WERI-Rb-1 (cell line): ENCODE measurements around the gene GASK1A.

Experiments
- DNase-seq: peaks from one replicate; pipeline ENCODE4 v3.0.0-alpha.2; 2020
- H3K27ac ChIP-seq: fragments of 250-450 bp; sonication (Bioruptor Pico); 2 replicates; pipeline ENCODE4 v1.5.1; 2020; ENCODE audit warnings: mild to moderate bottlenecking, moderate library complexity
- H3K27me3 ChIP-seq: fragments of 250-450 bp; sonication (Bioruptor Pico); 2 replicates; pipeline ENCODE4 v1.5.1; 2021; ENCODE audit warnings: mild to moderate bottlenecking, low read depth, moderate library complexity; ENCODE audit not compliant: insufficient read depth, severe bottlenecking
- H3K36me3 ChIP-seq: fragments of 250-450 bp; sonication (Bioruptor Pico); 2 replicates; pipeline ENCODE4 v1.5.1; 2020; ENCODE audit warnings: mild to moderate bottlenecking, moderate library complexity
- H3K4me3 ChIP-seq: 2 replicates; pipeline ENCODE4 v1.5.1; 2011; ENCODE audit warnings: low read depth, mild to moderate bottlenecking, control low read depth, low read length
- H3K9me3 ChIP-seq: fragments of 250-450 bp; sonication (Bioruptor Pico); 2 replicates; pipeline ENCODE4 v1.5.1; 2021; ENCODE audit warnings: mild to moderate bottlenecking, moderate library complexity; ENCODE audit not compliant: severe bottlenecking
- CTCF ChIP-seq: IDR thresholded peaks from 2 replicates; pipeline ENCODE4 v1.5.1; 2011; ENCODE audit warnings: low read depth, mild to moderate bottlenecking, control low read depth, inconsistent platforms, low read length

GASK1A gene

DNA sequence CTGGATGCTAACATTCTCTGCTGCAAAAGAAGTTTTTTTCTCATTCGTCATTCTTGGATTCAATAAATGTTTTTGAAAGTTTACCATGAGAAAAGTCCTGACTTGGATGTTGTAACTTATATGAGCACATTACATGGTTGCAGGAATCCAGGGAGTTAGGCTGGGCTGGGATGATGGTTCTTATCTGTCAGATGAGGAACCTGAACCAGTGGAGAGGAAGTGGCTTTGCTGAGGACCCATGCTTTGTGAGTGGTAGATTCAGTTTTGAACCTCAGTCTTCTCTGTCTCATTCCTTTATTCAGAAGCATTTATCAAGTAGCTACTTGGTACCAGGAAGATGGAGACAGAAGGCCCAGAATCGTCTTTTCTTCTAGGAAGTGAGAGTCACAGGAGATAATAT lies 3.7 kb upstream of the GASK1A start:
- no peak for TF ChIP-seq CTCF
- no peak for DNase-seq
- H3K9me3 ChIP-seq = peaks cover 20% of the 10 kb centered on the region
- no peak overlapping the region for H3K27ac ChIP-seq
- H3K36me3 ChIP-seq = no peaks in the 10 kb centered on the region
- H3K4me3 ChIP-seq = no peak overlapping the region
- peaks cover 36% of the 10 kb centered on the region for H3K27me3 ChIP-seq

DNA sequence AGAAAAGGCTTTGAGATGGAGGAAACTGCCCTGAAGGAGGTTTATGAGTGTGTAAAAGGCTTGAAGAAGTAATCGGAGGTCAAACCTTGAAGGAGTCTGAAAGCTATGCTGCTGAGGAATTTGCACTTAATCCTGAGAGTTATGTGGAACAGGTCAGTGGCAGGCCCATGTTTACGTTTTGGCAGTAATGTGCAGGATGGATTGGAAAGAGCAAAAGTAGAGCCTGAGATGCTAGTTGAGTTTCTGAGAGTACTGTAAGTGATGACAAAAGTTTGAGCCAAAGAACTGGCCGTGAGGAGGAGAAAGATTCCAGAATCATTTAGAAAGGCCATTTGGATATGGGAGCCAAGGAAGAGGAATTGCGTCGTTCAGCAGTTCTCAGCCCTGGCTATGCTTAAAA lies 3.2 kb upstream of the GASK1A start:
- no peak overlapping the region for H3K27ac ChIP-seq
- TF ChIP-seq CTCF = no peak

GRCh38 chr3:42980209-42980608 lies 1.1 kb downstream of the GASK1A start:
- no peak for DNase-seq
- H3K27me3 ChIP-seq = peaks cover 52% of the 10 kb centered on the region
- H3K27ac ChIP-seq = no peak overlapping the region
- no peak for TF ChIP-seq CTCF
- no peaks in the 10 kb centered on the region for H3K36me3 ChIP-seq
- H3K4me3 ChIP-seq = no peak overlapping the region
- peaks cover 2% of the 10 kb centered on the region for H3K9me3 ChIP-seq

More for the DNA sequence above, 3.2 kb upstream of the GASK1A start:
- peaks cover 41% of the 10 kb centered on the region for H3K27me3 ChIP-seq
- no peaks in the 10 kb centered on the region for H3K36me3 ChIP-seq
- DNase-seq = no peak
- H3K9me3 ChIP-seq = peaks cover 20% of the 10 kb centered on the region
- H3K4me3 ChIP-seq = no peak overlapping the region

DNA sequence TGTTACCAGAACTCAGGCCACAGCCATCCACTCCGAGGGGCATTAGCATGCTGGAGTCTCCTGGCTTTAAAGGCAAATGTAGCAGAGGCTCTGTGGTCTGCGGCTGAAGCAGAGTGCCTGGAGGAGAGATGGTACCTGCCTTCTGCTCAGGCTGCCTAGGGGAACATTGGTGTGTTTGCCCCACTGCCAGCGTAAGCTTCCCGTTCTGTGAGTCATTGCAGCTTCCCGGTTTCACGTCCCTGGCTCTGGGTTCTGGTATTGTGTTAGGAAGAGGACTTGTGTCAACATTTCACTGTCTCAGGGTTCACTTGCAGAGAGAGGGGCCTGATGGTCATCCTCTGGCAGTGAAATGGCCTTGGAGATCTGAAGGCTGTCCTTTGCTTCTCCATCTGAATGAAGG lies 1.8 kb downstream of the GASK1A start:
- Histone ChIP-seq H3K27ac (no peak overlapping the region), H3K4me3 (no peak overlapping the region), H3K9me3 (peaks cover 2% of the 10 kb centered on the region), H3K36me3 (no peaks in the 10 kb centered on the region), H3K27me3 (peaks cover 51% of the 10 kb centered on the region)
- TF ChIP-seq CTCF = no peak
- no peak for DNase-seq

GRCh38 chr3:42982645-42983412 lies 3.7 kb downstream of the GASK1A start:
- Histone ChIP-seq H3K36me3 (no peaks in the 10 kb centered on the region), H3K27ac (no peak overlapping the region), H3K4me3 (no peak overlapping the region), H3K27me3 (peaks cover 46% of the 10 kb centered on the region), H3K9me3 (no peaks in the 10 kb centered on the region)
- DNase-seq = no peak
- no peak for TF ChIP-seq CTCF

GRCh38 chr3:42983927-42984326 lies 4.8 kb downstream of the GASK1A start:
- no peaks in the 10 kb centered on the region for H3K36me3 ChIP-seq
- no peak for DNase-seq
- H3K27me3 ChIP-seq = peaks cover 40% of the 10 kb centered on the region
- H3K4me3 ChIP-seq = no peak overlapping the region
- no peak overlapping the region for H3K27ac ChIP-seq
- H3K9me3 ChIP-seq = no peaks in the 10 kb centered on the region
- TF ChIP-seq CTCF = no peak
